HEK293T (cell line): ENCODE measurements around the gene NRDE2.

Experiments
- BHLHE40 ChIP-seq: fragments of 450-650 bp; IDR thresholded peaks from 2 replicates; pipeline ENCODE4 v1.6.1; 2016; ENCODE audit warnings: mild to moderate bottlenecking, moderate library complexity, borderline replicate concordance
- CTBP1 ChIP-seq: fragments of 450-650 bp; IDR thresholded peaks from 2 replicates; pipeline ENCODE4 v1.6.1; 2016; ENCODE audit warnings: borderline replicate concordance
- FOXA1 ChIP-seq: fragments of 450-650 bp; IDR thresholded peaks from 2 replicates; pipeline ENCODE4 v1.6.1; 2016; ENCODE audit warnings: mild to moderate bottlenecking
- FOXK2 ChIP-seq: fragments of 450-650 bp; IDR thresholded peaks from 2 replicates; pipeline ENCODE4 v1.6.1; 2016; ENCODE audit warnings: mild to moderate bottlenecking
- L3MBTL2 ChIP-seq: fragments of 450-650 bp; conservative IDR thresholded peaks from 2 replicates; pipeline ENCODE4 v1.6.1; 2016; ENCODE audit warnings: mild to moderate bottlenecking
- NFRKB ChIP-seq: fragments of 450-650 bp; IDR thresholded peaks from 2 replicates; pipeline ENCODE4 v1.6.1; 2016; ENCODE audit warnings: mild to moderate bottlenecking, moderate library complexity
- SP1 ChIP-seq: fragments of 450-650 bp; IDR thresholded peaks from 2 replicates; pipeline ENCODE4 v1.6.1; 2017
- SUZ12 ChIP-seq: fragments of 450-650 bp; IDR thresholded peaks from 2 replicates; pipeline ENCODE4 v1.6.1; 2016; ENCODE audit warnings: mild to moderate bottlenecking
- TF ChIP-seq, protein P1 (sequence below): fragments of 450-650 bp; IDR thresholded peaks from 2 replicates; pipeline ENCODE4 v1.6.1; 2016

DNA sequence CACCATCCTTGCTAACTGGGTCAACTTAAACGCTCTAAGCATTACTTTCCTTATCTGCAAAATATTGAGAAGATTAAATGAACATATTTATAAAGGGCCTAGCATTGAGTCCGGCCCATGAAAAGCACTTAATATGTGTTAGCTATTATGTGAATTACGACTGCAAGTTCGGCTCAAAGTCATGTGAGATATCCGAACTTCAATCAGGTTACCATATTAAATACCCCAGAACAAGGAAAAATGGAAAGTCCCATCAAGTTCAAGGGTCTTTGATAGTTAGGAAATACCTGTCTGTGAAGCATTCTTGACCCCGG lies 487 bp upstream of the NRDE2 start:
- TF ChIP-seq SUZ12 (no peak), SP1 (no peak), FOXA1 (no peak), L3MBTL2 (no peak), BHLHE40 (no peak), FOXK2 (no peak), NFRKB (no peak), CTBP1 (no peak)
- TF ChIP-seq, protein P1, sequence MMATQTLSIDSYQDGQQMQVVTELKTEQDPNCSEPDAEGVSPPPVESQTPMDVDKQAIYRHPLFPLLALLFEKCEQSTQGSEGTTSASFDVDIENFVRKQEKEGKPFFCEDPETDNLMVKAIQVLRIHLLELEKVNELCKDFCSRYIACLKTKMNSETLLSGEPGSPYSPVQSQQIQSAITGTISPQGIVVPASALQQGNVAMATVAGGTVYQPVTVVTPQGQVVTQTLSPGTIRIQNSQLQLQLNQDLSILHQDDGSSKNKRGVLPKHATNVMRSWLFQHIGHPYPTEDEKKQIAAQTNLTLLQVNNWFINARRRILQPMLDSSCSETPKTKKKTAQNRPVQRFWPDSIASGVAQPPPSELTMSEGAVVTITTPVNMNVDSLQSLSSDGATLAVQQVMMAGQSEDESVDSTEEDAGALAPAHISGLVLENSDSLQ: no peak
